ENCODE data around the gene COX7A2.

The COX7A2 gene

GRCh38 chr6:75268121-75268987 is 24.8 kb upstream of the COX7A2 start:
- DNase-seq, result no peak

- DNase-seq, result no peak
These were observed 23.9 kb upstream of the COX7A2 start for GRCh38 chr6:75267461-75267860.

GRCh38 chr6:75266716-75267291 is 23.2 kb upstream of the COX7A2 start:
- peak; percentile 37 for DNase-seq

GRCh38 chr6:75263401-75263750 is 19.8 kb upstream of the COX7A2 start:
- no peak for DNase-seq

GRCh38 chr6:75262716-75263400 is 19.3 kb upstream of the COX7A2 start:
- DNase-seq, result no peak

- no peak for DNase-seq
These were observed 17.7 kb upstream of the COX7A2 start for GRCh38 chr6:75261299-75261698.

- DNase-seq, result no peak
These were observed 13.9 kb upstream of the COX7A2 start for GRCh38 chr6:75257343-75258087.

- no peak for DNase-seq
These were observed 7.0 kb upstream of the COX7A2 start for GRCh38 chr6:75250552-75250951.

- no peak for DNase-seq
These were observed 6.2 kb upstream of the COX7A2 start for GRCh38 chr6:75249837-75250236.

- no peak for DNase-seq
These were observed 2.8 kb upstream of the COX7A2 start for GRCh38 chr6:75246386-75246785.

- no peak for DNase-seq
These were observed 523 bp upstream of the COX7A2 start for GRCh38 chr6:75244063-75244584.

- DNase-seq, result no peak
These were observed 7.0 kb downstream of the COX7A2 start for GRCh38 chr6:75236630-75237029.

GRCh38 chr6:75235271-75235670 is 8.3 kb downstream of the COX7A2 start:
- DNase-seq, result no peak

- DNase-seq, result no peak
These were observed 9.3 kb downstream of the COX7A2 start for GRCh38 chr6:75234126-75234865.

- no peak for DNase-seq
These were observed 10.4 kb downstream of the COX7A2 start for GRCh38 chr6:75233092-75233615.

GRCh38 chr6:75230484-75231325 is 12.9 kb downstream of the COX7A2 start:
- DNase-seq, result no peak

- DNase-seq, result no peak
These were observed 19.2 kb downstream of the COX7A2 start for GRCh38 chr6:75224303-75224926.

- DNase-seq, result no peak
These were observed 20.2 kb downstream of the COX7A2 start for GRCh38 chr6:75223428-75223827.

GRCh38 chr6:75222261-75222660 is 21.3 kb downstream of the COX7A2 start:
- no peak for DNase-seq

- no peak for DNase-seq
These were observed 22.5 kb downstream of the COX7A2 start for GRCh38 chr6:75221116-75221515.

GRCh38 chr6:75220357-75220756 is 23.2 kb downstream of the COX7A2 start:
- DNase-seq, result no peak
